GM21360 (cell line): ENCODE data around the gene LYRM4.

Source experiments
- ATAC-seq: cut with Tn5 transposase; IDR thresholded peaks from one replicate; pipeline ENCODE4 v1.9.1; 2021; ENCODE audit warnings: mild to moderate bottlenecking, moderate library complexity; ENCODE audit not compliant: unreplicated experiment

LYRM4 gene

DNA sequence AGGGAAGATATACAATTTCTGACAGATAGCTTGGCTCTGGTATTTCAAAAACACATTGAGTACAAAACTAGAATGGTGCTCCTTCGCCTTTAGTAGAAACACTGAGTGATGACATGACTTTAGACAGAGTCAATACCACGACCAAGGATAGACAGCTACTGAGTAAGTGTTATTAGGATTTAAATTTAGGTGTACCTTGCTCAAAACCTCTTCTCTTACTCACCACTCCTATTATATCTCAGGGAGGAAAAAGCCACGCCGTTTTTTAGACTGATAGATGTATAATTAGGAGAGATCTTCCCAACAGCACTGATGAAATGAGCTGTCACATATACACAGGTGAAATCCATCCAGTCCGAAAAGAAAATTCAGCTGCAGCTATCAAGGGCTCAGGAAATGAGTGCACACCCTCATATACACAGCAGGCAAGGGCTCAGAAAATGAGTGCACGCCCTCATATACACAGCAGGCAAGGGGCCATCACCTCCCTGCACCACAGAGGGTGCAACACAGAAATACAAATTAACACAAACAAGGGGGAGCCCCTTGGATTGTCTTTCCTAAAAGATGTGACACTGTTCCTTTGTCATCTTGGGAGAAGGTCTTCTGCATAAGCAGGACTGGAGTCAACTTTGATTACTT lies 53.7 kb downstream of the LYRM4 start:
- ATAC-seq: no peak

DNA sequence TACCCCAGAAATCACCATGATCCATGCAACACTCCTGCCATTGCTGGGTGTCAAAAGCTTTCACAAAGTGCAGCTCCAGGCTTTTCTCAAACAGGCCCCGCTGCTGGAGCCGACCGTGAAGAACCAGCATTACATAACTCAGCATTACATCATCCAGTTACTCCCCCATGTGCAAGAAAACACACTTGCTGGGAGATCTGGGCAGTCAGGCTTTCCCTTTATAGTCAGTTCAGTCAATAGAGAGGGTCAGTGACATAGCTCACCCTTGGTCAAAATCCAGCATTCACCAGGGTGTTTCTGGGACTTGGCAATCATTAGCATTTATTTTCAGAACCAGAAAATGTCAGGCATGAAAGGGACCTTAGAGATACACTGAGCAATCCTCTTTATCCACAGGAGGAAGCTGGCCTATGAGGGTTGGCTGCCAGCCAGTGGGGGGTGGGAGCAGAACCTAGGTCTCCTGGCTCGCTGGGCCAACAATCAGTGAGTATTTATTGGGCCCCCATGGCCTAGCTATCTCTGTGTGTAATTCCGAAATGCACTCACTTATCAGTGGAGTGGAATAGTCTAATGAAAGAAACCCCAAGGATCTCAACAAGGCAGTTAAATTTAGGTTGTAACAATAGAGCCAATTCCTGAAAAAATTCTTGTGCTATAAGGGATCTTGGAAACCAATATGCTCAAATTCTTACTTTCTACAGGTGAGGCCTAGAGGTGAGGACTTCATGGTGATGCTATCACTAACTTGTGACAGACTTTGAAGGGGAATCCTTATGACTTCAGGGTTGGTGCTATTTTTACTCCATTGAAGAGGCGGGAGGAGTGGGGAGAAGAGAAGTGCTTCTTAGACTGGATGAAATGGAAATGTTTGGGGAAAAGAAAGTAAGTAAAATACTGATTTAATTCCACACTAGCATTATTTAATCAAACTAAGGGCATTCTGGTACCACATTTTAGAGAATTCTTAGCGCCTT lies 54.6 kb downstream of the LYRM4 start:
- ATAC-seq: no peak

GRCh38 chr6:5205035-5205507 lies 55.7 kb downstream of the LYRM4 start:
- no peak for ATAC-seq

DNA sequence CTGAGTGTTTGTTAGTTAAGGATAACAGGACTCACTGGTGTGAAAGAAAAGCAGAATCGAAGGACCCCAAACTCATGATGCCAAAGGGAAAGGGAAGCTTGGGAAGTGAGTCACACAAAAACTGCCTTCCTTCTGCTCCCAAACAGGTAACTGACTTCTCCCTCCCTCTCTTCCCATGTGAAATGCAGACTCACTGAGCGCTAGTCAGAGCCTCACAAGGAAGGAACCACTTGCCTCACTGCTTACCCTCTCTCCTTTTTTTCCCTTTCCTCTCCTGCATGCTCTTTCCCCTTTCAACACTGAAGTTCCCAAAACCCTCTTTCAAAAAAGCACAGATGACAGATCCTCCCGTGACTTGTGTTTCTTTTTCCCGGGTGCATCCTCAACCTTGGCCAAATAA lies 56.4 kb downstream of the LYRM4 start:
- no peak for ATAC-seq

DNA sequence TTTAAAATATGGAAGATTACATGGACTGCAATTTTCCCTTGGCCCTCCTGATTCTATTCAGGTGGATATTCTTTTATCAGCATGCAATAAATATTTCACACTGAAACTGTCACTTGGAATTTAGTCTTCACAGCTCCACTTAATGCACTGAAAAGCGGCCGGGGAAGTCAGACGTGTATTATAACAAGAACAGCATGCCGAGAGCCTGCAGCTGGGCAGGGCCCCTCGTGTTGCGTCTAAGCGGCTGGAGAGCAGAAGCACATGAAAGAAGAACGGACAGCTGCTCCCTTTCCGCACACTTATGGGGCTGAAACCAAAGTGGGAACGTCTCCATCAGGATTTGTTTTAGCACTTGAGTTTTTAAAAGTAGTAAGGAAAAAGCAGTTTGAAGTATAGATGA lies 57.2 kb downstream of the LYRM4 start:
- no peak for ATAC-seq

- ATAC-seq: no peak
Measured at GRCh38 chr6:5202941-5203340, 57.8 kb downstream of the LYRM4 start.

DNA sequence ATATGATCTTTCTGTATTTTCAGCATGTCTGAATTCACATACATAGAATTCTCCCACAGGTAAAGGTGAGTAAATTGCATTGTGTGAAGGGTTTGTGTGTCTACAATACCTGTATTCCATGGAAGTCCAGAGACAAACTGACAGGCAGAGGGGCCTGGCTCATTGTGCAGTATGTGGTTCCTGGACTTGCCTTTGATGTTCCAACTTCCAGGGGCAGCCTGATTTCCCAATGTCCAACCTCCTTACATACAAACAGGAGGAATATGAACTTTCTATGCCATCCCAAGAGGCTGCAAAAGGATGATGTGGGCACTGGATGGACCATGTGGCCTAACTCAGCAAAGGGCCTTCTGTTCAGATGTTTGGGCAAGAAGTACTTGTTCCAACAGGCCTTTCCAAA lies 58.5 kb downstream of the LYRM4 start:
- no peak for ATAC-seq

DNA sequence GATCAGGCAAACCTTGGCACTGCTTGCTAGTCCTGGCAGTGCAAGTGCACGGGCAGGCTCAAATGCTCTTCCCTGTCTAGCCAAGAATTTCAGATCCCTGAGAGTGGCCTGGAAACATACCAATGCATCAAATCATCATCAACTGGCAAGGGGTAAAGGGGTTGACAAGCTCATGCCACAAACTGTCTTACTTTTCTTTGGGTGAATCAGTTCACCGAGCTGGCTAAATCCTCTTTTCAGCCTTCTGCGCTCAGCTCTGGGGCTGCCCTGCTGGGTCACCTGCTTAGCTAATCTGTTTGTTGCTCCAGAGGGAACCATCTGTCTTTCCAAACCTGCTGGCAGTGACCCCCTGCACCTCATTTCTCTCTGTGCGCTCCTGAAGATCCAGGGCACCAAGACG lies 59.5 kb downstream of the LYRM4 start:
- no peak for ATAC-seq

DNA sequence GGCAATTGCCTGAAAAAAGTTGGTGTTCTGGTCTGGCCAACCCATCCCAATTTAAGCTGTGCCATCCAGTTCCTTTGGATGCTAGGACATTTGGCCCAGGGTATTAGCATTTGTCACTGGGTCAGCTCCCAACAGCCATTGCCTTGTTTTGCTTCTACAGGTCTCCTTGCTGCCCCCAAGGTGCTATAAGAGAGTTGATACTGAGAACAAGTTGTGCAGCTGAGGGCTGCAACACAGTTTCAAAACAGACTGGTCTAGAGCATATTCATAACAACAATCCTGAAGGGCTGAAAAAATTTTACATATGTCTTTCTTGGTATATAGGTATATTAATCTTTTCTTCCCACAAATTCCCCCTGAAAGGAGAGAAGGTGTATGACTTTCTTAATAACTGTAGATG lies 61.0 kb downstream of the LYRM4 start:
- ATAC-seq: no peak

- no peak for ATAC-seq
Measured at GRCh38 chr6:5199283-5199682, 61.5 kb downstream of the LYRM4 start.

DNA sequence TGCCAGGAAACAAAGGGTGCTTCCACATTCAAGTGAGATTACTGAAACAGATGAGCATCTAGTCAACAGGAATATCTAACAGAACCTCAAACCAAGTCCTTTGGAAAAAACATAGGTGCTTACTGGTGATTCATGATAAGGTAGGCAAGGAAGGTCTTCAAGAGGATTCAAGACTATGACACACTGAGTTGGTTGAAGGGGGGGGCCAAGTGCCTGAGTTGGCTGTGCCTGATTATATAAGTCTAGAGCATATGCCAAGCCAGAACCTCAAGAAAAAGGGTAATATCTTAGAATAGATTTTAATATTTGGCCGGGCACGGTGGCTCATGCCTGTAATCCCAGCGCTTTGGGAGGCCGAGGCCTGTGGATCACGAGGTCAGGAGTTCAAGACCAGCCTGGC lies 63.7 kb downstream of the LYRM4 start:
- no peak for ATAC-seq

GRCh38 chr6:5192135-5192794 lies 68.5 kb downstream of the LYRM4 start:
- ATAC-seq: no peak

- no peak for ATAC-seq
Measured at GRCh38 chr6:5191722-5192121, 69.0 kb downstream of the LYRM4 start.

DNA sequence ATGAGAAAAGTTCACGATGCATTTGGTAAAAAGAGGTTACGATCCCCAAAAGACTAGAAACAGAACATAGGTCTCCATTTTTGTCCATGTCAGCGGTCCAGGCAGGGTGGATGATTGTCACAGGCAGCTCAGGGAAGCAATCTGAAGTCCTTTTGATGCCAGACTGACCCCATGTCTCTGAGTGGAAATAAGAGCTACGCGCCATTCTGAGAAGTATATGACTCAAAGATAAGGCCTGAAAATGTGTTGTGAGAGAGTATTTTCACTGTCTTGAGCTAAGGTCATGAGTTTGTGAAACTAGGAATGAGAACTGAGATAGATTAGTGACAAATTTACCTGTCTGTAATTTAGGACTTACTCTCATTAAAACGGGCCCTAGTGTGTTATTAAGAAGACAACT lies 69.5 kb downstream of the LYRM4 start:
- ATAC-seq: peak; percentile 48

- no peak for ATAC-seq
Measured at GRCh38 chr6:5190507-5190906, 70.2 kb downstream of the LYRM4 start.

DNA sequence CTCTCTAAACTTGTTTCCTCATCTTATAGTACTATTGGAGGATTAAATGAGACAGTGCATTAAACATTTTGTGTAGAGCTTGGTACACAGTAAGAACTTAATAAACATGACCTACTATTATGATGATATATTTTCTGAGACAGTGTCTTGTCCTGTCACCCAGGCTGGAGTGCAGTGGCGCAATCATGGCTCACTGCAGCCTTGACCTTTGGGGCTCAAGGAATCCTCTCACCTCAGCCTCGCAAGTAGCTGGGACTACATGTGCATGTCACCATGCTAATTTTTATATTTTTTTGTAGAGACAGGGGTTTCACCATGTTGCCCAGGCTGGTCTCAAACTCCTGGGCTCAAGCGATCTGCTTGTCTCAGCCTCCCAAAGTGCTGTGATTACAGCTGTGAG lies 72.1 kb downstream of the LYRM4 start:
- no peak for ATAC-seq

- no peak for ATAC-seq
Measured at GRCh38 chr6:5184878-5185277, 75.9 kb downstream of the LYRM4 start.

DNA sequence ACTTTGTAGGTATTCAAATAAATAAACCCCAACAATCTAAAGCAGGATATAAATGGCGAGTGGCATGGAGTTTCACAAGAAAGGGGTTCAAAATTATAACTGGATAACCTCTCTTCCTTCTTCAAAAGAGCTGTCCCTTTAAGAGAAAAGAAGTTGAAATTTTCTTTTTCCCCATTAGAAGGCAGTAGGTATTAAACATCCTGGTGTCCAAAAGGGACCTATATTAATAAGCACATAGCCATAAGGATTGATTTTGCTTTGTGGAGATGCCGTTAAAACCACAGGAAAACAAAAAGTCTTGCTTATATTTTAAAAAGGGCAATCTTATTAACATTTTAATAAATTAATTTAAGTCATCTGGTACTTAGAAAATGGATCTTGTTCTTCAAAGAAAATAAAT lies 76.5 kb downstream of the LYRM4 start:
- no peak for ATAC-seq

DNA sequence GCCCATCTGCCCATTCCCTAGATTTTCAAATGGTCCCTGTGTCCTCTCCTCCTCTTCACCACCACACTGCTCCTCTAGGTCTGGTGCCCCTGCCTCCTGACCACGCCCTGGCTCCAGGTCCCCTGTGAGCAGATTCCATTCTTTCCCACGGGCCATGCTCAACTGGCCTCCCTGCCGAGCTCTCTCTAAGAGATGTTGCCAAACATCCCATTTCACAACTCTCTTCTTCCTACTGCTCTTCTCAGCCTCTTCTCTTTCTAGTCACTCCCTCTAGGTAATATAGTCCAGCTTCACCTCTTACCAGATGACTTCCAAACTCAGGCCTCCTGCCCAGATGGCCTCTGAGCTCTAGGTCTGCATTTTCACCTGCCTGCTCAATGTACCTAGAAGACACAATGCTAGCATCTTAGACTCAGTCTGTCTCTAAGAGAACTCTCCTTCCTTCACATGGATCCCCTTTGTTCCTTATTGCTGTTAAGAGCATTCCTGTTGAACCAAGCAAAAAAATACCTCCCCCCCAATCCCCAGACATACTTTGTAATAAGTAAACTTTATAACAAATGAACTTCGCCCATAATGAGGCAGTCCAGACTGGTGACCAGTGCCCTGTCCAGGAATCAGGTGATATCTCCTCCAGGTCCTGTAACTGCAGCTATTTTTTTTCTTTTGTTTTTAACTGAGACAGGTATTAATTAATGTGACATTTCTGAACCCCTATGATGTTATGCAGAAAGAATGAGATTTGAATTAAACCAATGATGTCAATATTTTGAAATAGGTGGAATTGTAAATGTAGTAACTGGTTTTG lies 79.0 kb downstream of the LYRM4 start:
- no peak for ATAC-seq

DNA sequence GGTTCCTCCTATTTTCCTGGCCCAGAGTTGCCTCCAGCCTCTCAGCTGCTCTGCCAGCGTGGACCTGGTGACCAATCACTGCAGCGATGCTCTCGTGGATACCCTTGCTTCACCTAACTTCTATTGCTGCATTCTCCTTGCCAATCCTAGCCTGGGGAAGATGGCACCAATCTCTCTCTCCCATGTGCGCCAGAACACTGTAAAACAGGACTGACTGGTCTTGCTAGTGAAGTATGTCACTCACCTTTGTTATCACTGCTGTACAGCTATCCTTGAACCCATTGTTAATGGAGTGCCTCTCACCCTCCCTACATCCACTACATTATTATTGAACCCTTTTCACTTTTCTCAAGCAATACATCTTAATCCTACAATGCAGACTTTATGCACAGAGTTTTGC lies 80.1 kb downstream of the LYRM4 start:
- ATAC-seq: no peak

DNA sequence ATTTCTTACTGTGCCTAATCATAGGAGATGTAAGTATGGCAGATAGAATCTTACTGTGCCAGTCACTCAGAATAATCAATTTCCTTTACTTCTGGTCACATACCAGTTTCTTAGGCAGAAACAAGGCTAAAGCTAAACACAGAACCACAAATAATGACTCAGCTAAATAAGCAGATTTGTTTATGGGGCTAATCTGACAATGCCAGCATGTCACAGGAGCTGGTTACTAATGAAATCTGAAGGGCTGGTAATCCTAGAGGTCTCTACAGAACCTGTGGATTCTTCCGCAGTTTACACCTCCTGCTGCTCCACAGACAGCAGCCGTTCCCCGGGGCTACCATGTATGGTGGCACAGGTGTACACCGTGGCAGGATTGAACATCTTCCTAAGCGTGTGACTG lies 80.8 kb downstream of the LYRM4 start:
- ATAC-seq: no peak
